COLO829 (cell line): ENCODE data around the gene PDCD4.
"Not testable (repeated sequence)": the region's sequence is repeated elsewhere in the genome, so short reads cannot be mapped to it uniquely, and the experiment has no call there.

Source experiments
- DNase-seq: peaks from one replicate; pipeline ENCODE4 v3.0.0; 2012; ENCODE audit warnings: low spot score

PDCD4 gene

DNA sequence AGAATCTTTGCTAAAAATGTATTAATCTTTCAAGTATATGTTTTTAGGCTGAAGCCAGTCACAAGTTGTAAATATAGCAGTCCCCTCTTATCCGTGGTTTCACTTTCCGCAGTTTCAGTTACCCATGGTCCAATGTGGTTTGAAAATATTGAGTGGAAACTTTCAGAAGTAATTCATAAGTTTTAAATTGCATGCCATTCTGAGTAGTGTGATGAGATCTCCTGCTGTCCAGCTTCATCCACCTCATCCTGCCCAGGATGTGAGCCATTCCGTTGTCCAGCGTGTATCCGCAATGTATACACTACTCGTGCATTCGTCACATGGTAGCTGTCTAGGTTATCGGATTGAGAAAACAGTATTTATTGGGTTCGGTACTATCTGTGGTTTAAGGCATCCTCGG, 12.2 kb downstream of the PDCD4 start:
- no peak for DNase-seq

DNA sequence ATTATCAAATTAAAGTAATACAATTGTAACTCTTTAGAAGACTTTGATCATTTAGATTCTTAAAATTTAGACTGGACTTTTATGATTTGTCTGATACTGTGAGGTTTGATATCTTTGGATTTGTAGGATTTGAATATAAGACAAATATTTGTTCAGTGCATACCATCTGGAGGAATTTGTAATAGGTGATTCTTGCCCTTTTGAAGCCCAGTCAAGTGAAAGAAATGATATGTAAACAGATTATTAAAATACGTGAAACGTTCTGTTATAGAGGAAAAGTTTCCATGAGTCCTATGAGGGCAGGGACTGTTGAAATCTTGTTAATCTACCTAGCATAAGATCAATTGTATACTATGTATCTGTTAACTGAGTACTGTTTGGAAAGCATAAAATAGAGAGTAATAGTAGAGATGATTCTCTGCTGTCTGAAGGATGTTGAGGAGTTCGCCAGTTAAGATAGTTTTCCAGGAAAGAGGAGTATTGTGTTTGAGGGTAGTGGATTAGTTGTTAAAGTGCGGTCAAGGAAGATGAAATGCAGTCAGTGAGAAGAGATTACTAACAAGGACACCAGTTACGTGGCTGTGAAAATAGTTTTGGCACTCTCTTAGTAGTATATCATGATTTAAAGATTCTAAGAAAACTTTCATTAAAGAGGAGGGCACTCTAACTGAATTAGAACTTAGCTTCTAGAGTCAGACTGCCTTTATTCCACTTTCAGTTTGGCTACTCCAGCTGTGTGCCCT, 14.4 kb downstream of the PDCD4 start:
- DNase-seq = no peak

DNA sequence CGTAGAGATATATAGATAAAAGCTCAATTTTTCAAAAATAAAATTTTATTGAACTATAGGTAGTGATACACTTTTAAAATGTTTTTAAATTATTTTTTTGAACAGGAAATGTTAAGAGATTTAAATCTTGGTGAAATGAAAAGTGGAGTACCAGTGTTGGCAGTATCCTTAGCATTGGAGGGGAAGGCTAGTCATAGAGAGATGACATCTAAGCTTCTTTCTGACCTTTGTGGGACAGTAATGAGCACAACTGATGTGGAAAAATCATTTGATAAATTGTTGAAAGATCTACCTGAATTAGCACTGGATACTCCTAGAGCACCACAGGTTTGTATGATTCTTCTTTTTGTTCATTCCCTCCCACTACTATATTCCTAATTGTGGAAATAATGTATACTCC, 15.8 kb downstream of the PDCD4 start:
- DNase-seq = no peak

DNA sequence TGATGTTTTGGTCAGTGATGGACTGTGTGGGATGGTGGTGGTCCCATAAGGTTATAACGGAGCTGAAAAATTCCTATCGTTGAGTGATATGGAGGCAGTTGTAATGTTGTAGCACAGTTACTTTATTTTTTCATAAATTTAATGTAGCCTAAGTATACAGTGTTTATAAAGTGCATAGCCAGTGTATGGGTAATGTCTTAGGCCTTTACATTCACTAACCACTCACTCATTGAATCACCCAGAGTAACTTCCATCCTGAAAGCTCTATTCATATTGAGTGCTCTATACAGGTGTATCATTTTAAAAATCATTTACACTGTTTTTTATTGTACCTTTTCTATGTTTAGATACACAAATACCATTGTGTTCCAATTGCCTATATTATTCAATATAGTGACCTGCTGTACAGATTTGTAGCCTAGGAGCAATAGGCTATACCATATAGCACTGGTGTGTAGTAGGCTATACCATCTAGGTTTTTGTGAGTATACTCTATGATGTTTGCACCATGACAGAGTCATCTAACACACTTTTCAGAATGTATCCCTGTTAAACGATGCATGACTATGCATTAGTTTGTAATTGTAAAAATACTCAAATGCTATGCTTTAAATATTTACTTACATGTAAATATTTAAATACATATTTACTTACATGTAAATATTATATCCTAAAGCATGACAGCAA, 21.0 kb downstream of the PDCD4 start:
- DNase-seq = no peak

DNA sequence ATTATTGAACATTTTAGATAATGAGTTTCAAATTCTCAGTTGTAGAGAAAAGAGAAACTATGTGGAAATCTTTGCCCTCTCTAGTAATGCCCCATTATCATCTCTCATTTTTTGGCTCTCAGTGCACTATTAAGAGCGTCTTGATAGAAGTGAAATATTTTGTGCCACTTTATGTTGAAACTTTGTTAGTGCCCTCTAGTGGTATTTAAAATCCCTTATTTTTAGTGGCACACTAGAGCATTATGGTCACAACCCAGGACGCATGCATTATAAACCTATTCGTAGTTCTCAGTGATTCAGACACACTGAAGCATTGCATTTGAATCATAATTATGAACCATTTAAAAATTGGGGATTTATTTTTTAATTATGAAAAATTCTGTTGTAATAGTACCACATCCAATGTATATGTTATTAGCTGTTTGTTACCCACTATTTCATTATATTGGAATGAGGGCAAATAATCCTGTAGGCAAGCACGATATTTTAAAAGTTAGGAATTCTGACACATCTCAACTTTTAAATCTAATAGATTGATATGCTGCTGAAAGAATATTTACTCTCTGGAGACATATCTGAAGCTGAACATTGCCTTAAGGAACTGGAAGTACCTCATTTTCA, 21.9 kb downstream of the PDCD4 start:
- peak; percentile 33 for DNase-seq

DNA sequence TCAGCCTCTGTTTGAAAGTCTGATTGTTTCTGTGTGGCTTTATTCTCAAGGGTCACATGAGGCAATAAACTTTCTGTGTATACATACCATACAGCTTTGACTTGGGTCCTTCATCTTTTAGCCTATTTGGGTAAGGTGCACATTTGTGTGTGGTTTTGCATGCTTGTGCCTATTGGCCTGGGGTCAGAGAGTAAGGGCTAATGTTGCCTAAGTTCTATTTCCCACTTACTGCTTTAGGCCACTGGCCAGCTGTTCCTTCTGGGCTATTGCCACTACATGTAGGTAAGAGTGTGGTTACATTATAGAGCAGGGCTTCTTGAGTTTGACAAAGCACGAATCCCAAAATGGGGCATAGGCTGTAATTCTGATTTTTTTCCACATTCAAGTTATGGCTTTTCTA, 25.5 kb downstream of the PDCD4 start:
- no peak for DNase-seq

DNA sequence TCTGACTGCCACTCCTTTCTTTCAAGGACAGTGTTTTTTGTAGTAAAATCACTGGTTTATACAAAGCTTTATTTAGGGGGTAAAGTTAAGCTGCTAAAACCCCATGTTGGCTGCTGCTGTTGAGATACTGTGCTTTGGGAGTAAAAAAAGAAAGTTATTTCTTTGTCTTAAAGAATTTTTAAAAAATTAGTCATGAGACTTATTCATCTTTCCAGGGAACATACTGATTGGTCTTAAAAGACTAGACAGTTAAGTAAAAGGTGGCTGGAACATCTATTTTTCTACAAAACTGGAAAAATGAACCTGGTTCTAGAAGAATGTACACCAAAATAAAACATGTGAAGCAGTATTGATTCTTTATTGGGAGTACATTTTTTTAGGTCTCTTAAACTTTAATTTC, 26.7 kb downstream of the PDCD4 start:
- no peak for DNase-seq

DNA sequence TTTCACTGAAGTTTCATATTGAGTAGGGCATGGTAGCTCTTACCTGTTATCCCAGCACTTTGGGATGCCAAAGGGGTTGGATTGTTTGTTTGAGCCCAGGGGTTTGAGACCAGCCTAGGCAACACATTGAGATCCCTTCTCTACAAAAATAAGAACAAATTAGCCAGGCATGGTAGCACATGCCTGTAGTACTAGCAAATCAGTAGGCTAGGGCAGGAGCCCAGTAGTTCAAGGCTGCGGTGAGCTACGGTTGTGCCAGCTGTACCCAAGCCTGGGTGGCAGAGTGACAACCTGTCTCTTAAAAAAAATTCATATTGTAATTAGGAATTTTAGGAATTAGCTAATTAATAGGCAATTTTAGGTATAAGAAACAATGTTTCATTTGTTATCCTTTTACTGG, 29.3 kb downstream of the PDCD4 start:
- DNase-seq = no peak

DNA sequence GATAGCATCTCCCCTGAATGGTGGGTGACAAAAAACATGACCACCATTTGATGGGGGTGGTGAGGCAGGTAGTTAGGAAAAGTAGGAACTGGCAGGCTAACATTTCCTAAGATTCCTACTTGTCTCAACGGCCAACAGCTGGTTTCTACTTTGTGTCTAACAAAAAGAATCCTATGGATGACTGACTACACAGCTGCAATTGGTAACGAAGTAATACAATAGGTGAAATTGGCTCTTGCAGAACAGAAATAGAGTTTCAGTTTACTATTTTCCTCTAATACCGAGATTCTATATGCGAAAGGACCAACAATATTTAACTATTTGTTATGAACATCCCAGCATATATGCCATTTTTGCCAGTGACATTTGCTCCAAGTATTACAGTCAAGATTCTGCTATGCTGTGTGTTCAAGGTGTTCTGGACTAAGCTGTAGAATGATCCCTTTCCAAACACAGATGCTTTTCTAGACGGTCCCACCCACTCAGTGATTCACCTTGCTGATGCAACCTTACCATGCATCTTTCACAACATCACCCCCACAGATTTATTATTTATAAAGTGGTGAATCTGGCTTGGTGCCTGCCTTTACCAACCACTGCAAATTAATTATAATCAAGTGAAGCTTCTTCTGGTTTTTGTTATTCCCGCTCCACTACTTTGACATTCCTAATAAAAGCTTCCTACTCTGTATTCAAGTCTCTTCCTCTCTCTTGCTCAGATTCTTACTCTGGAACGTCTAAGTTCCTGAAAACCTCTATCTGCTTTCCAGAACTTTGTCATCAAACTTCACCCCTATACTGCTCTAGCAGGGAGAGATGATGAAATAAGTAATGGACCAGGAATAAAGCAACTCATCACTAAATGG, 30.5 kb downstream of the PDCD4 start:
- DNase-seq = no peak

DNA sequence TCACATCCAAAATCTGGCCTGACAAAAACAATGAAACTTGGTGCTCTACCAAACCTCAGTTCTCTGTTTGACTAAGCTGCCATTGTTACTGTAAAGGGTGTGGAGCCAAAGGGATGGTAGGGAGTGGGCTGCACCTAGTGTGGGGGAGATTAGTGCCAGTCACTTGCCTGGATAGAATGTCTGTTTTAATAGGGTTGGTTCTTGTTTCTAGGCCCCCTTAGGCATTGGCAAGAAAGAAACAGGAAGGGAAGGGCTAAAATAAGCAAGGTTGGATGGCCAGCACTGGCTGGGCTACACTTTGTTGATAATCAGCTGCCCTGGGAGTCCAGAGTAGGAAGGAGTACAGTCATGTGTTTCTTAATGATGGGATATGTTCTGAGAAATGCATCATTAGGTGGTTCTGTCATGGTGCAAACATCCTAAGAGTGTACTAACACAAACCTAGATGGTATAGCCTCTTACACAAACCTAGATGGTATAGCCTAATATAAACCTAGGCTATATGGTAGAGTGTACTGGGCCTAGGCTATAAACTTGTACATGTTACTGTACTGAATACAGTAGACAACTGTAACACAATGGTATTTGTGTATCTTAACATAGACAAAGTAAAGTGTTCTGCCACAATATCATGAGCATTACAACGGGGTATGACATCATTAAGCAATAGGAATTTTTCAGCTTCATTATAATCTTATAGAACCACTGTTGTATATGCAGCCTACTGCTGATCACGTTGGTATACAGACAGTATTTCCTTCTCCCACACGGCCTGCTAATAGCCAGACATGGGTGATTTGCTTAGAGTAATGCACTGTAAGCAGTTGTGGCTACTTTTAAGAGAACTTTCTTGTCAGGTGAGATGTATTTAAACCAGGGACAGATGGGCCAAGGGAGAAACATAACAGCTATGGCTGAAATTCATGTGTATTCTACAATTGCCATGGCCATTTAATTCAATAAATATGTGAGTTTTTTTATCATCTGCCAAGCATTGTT, 31.9 kb downstream of the PDCD4 start:
- DNase-seq = no peak

DNA sequence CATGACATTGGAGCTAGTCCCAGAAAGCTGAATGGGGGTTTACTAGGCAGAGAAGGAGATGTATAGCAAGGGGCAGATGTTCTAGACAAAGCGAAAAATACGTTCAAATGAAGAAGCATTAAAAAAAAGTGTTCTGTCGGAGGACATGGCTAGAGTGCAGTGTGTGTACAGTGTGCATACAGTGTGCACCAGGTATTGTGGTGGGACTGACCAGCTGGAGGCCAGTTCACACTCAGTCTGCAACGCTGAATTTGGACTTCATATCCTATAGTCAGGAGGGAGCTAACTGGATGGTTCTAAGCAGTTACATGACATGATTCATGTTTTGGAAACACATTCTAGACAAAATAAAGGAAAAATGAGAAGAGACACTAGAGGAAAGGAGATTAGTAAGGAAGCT, 38.4 kb downstream of the PDCD4 start:
- no peak for DNase-seq

DNA sequence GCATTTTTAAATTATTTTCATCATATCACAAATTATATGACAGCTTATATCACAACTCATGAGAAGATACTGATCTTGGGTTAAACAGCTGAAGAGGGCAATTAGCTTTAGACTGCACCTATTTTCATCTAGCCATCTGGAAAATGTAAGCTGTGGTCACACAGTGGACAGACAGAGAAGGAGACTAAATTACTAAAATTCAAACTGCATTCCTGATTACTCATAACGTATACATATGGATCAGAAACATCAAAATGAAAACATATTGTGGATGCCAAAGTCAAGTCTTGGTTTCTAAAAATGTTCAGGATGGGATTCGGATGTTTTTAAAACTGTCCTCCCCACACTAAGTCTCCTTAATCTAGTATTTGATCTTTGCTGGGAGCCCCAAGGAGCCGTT, 40.6 kb downstream of the PDCD4 start:
- no peak for DNase-seq

DNA sequence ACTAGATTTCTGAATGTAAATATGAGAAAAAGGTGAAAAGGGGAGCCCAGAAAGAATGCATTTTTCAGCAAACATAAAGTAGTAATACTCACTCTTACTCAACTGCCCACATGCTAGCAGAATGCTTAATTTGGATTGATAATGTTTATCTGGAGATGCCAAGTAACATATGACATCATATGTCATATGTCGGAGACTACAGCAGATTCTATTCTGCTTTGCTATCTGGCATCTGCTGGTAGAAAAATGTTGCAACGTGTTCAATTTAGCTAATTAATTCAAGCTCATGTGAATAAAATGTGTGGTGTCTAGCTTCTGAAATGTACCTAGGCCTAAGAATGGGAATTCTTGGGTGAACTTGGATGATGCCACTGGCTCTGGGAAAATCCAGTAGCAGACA, 42.7 kb downstream of the PDCD4 start:
- no peak for DNase-seq

DNA sequence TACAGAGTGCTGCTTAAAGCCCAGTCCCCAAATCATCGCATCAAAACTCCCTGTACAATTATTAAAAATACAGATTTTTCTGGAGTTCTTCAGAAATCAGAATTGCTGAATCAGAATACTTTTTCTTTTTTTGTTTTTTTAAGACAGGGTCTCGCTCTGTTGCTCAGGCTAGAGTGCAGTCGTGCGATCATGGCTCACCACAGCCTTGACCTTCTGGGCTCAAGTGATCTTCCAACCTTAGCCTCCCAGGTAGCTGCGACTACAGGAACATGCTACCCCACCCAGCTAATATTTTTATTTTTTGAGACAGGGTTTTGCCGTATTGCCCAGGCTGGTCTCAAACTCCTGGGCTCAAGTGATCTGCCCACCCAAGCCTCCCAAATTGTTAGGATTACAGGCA, 43.3 kb downstream of the PDCD4 start:
- DNase-seq = no peak

DNA sequence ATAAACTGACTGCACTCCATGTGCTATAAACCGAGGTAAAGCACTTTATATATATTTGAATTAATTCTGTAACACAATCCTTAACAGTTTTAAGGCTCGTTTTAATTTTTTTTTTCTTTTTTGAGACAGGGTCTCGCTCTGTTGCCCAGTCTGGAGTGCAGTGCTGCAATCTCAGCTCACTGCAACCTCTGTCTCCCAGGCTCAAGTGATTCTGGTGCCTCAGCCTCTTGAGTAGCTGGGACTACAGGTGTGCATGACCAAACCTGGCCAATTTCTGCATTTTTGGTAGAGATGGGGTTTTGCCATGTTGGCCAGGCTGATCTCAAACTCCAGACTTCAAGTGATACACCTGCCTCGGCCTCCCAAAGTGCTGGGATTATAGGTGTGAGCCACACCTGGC, 43.9 kb downstream of the PDCD4 start:
- not testable (repeated sequence) for DNase-seq

DNA sequence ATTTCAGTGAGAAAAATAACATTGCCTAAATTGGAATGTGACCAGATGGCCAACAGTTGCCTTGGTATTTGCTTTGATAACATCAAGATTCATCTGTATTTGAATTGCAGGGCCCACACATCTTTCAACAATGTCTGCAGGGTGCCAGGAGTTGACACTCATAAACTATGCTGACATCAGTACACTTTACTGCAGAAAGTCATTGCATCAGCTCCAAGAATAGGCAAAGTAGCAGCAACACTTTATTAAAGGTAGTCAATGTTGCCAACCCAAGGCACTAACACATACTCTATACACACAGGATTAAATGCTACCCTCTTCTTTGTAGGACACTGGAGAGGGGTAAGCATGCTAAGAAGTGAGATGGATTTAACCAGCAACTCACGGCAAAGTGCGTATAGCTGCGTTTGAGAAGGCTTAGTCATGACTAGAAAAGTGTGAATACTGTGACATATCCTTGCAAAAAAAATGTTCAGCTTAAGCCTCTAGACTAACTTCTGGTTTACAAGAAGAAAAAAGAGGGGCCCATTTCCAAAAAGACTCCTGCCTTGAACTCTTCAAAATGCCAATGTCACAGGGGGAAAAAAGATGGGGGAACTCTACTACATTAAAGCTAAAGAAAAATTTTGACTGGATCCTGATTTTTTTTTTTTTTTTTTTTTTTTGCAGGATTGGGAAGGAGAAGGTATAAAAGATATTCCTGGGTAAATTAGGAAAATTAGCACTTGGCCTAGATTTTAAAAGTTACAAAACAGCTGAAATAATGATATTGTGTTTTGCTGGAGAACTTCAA, 45.0 kb downstream of the PDCD4 start:
- no peak for DNase-seq

DNA sequence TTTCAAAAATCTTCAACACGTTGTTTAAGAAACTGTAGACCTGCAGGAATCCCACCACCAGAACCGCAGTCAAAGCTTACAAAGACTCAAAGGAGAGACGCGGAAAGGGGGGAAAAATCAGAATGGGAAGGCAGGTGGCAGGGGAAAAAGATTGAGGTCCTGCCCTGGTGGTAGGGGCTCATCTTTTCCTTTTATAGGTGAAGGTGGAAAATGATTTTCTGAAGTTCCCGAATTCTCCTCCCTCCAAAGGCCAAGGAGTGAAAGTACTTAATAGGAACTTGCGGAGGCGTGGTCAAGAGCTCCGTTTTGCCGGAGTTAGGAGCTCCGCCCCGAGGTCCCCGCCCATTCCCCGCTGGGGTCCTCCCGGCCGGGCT, 46.5 kb downstream of the PDCD4 start:
- DNase-seq = peak; percentile 92

DNA sequence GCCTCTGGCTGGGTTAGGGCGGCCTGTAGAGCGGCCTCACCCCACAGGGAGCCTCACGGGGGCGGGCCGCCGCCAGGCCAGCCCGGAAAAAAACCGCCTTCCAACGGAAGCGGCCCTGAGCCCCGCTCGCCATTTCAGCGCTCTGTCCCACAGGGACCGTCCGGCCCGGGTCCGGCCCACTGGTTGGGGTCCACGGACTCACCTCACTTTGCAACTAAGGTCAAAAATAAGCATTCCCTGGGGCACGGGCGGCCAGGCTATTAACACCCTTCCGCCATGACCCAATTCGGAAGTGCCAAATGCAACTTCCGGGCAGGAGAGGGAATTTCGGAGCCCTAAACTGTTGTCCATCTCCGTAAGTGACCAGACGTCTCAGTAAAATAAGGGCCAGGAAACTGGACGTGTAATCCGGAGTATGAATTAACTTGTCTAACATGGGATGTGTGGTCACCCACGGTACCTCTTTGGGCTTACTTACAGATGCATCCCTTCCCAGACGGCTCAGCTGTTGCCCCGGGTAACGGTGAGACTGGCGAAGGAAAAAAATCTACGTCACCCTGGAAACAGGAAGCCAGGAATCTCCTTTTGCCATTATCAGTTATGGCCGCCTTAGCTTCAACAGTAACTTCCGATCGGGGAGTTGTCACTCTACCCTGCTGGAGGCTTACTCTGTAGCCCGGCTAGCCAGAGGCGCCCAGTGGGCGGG, 47.1 kb downstream of the PDCD4 start, which contains the start of gene BBIP1:
BBIP1 (minus strand) TSS at position 538 of the 706 bp plus-strand sequence. CDS start 1,023 bp downstream, outside the sequence.
- peak; percentile 94 for DNase-seq

DNA sequence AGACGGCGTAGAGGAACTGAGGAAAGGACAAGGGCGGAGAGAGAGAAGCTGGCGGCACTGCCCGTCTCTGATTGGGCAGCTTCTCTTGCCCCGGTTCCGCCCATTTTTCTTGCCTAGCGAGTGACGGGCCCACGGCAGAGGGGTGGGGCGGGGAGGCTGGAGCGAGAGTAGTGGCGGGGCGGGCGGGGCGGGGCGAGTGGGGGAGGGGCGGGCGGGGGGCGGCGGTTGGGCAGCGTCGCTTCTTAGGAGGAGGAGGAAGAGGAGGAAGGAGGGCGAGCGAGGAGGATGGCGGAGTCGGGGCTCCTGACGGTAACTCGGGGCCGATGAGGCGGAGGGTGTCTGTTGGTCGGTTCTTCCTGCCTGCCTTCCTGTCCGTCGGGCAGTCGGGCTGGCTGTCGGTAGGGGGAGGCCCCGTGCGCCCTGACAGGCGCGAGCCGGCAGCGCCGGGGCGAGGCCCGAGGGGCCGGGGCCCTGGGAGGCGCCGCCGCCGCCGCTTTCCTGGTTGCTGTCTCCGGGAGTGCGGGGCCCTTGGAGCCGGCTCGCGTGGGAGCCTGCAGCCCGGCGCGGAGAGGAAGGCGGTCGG, 47.7 kb downstream of the PDCD4 start, which contains the start of gene SHOC2:
SHOC2 (plus strand) TSS at position 256 of the 583 bp plus-strand sequence. CDS start 44,755 bp downstream, outside the sequence.
- peak; percentile 15 for DNase-seq
